ENCODE data around the gene METTL22.
A peak's percentile ranks its signal among the peaks of the same experiment; 100 is the strongest.

The METTL22 gene, protein sequence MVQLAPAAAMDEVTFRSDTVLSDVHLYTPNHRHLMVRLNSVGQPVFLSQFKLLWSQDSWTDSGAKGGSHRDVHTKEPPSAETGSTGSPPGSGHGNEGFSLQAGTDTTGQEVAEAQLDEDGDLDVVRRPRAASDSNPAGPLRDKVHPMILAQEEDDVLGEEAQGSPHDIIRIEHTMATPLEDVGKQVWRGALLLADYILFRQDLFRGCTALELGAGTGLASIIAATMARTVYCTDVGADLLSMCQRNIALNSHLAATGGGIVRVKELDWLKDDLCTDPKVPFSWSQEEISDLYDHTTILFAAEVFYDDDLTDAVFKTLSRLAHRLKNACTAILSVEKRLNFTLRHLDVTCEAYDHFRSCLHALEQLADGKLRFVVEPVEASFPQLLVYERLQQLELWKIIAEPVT

DNA sequence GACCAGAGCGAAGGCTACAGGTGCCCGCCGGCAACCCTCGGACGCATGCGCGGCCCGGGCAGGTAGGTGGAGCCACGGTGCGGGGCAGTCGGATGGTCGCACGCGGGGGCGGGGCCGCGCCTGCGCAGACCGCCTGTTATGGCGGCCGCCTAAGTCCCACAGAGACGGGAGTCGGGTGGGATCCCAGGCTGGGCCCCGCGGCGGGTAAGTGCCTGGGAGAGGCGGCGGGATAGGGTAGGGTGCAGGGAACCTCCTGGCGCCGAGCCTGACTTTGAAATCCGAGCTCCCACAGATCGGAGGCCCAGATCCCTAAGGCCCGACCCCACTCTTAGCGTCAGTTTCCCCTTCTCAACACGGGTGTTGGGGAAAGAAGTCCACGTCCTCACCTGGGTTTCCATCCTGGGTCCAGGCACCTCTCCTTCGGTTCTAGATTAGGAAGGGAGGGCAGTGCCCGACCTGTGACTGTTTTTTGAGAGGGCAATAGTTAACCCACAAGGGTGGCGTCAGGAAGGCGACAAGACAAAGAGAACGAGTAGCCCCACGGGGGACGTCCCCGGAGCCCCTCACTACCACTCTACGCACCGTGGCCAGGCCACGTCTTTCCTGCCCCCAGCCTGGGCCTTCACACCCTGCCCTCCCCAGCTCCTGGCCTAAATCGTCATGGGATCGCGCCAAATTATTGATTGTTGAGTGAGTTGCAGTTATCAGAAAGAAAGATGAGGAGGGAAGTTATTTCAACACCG is at the start of gene METTL22:
METTL22 (plus strand) TSS at position 127 of the 743 bp plus-strand sequence. CDS start 3,968 bp downstream, outside the sequence.
- DNase-seq (ENCODE audit: low read depth), result peak; percentile 67

DNA sequence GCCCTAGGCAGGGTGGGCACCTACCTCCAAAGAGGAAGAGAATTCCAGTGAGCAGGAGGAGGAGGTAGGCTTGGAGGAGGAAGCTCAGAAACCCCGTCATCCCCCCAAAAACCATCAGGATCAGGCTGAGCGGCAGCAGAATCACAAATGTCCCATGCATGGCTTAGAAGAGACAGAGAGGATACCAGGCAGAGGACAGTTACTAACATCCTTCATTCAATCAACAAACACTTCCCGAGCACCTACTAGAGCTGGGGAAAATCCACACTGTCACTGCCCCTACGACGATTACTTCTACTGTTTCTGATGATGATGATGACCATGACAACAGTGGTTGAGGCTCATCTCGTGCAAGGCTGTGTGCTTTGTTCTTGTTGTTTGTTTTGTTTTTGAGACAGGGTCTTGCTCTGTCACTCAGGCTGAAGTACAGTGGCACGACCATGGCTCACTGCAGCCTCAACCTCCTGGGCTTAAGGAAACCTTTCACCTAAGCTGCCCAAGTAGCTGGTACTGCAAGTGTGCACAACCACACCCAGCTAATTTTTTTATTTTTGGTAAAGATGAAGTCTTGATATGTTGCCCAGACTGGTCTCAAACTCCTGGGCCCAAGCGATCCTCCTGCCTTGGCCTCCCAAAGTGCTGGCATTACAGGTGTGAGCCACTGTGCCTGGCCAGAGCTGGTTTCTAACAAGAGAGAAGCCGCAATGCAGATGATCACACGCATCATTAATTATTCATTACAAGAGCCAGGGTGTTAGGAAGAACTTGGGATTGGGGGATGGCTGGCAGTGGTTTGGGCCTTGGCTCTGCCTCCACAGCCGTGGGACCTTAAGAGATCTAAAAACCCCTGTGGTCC is 49.2 kb upstream of the METTL22 start:
- DNase-seq (ENCODE audit: low read depth), result no peak

DNA sequence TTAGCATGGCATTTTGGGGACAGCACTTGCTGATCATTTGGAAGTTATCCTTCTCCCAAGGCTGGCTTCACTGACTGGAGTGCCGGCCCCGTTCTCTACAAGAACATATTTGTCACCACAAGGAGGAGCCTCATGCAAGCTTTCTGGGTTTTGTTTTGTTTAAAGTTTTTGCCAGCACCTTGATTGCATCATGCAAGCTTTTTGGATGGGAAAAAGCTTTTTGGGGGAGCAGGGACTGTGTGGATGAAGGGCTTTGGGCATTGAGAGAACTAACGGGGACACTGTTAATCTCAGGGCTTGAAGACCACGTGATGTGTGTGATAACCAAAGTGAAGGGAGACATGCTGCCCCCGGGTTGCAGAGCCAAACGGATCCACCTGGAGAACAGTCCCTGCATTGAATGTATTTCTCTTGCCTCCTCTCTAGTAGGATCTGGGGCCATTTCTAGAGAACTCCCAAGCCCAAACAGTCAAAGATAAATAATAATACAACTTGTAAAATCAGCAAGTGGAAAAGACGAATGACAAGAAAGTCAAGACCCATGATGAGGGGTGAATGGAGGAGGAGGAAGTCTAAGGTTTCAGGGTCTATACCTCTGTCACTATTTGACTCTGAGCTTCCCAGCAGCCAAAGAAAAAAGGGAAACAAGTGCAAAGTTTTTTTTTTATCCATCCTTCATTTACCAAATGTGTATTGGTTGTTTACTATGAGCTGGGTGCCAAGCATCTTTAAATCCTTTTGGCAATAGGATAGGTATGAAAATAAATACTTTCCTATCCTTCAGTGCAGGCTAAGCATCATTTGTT is 48.4 kb upstream of the METTL22 start:
- DNase-seq (ENCODE audit: low read depth), result peak; percentile 4

DNA sequence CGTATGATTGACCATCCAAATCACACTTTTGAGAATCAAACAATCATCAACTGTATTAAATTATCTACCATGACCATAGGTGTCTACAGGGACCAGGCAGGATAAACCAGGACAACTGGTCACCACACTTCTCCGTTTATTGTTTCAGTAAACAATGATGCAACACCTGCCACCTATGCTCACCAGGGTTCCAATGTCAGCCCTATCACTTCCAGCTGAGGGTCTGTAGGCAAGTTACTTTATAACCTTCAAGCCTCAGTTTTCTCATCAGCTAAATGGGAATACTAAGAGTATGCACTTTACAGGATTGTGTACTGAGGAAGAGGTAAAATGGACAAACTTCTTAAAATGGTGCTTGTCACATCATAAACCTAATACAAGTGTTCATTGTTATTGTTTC is 46.1 kb upstream of the METTL22 start:
- no peak for DNase-seq (ENCODE audit: low read depth)

DNA sequence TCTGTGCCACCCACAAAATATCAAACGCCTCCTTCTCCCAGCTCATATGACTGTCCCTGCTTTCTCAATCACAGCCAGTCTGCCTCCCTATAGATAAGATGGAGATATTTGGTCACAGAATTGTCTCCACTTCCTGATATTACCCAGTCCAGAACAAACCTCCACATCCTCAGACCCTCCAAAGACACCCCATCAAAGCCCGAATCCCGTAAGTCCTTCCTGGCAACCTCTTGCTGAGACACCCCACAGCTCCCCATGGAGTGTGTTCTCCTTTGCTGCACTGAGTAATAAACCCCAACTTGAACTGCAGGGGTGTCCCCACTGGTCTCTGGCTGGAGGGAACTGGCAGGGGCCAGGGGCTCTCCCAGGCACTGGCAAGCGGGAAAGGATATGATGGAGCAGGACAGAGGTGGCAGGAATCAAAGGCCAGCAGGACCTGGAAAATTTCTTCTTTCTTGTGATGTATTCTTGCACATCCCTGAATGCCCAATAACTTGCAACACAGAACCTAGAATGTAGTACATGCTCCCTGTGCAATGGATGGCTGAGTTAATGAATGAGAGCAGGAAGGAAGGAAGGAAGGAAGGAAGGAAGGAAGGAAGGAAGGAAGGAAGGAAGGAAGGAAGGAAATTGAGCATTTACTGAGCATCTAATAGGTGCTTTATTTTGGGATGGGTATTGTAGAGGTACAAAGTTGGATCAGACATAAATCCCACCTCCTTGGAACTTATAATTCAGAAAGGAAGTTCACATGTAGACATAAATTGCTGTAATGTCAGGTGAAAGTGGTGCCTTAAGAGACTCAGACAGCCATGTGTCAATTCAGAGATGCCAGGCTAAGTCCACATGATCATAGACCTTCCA is 45.1 kb upstream of the METTL22 start:
- DNase-seq (ENCODE audit: low read depth), result no peak

DNA sequence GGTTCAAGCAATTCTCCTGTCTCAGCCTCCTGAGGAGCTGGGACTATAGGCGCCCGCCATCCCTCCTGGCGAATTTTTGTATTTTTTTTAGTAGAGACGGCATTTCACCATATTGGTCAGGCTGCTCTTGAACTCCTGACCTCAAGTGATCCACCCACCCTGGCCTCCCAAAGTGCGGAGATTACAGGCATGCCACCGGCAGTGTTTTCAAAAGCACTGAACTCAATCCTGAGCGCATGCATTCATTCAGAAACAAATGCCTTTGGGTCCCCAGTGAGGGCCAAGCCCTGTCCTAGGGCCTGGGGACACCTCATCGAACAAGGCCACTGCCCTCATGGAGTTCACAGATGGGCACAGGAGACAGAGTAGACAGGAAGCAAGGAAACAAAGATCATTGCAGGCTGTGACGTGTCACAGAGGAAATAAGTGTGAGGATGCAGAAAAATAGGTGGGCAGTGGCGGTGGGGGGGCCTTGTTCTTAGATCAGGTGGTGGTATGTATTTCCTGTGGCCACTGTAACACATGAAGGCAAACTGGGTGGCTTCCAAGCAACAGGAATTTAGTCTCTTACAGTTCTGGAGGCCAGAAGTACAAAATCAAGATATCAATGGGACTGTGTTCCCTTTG is 43.7 kb upstream of the METTL22 start:
- DNase-seq (ENCODE audit: low read depth), result no peak

DNA sequence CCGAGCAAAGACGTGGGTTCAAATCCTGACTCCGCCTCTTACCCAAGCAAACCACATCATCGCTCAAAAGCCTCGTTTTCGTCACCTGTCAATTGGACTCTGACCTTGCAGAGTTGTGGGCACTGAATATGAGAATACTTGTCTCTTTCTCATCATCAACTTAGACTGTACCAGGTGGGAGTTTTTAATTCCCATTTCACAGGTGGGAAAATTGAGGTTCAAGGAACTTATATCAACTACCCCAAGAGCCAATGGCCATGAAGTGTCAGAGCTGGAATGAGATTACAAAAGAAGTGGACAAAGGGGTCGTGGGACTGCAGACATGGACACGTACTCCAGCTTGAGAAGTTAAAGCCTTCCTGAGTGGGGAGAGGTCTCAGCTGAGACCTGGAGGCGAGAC is 41.9 kb upstream of the METTL22 start:
- no peak for DNase-seq (ENCODE audit: low read depth)

DNA sequence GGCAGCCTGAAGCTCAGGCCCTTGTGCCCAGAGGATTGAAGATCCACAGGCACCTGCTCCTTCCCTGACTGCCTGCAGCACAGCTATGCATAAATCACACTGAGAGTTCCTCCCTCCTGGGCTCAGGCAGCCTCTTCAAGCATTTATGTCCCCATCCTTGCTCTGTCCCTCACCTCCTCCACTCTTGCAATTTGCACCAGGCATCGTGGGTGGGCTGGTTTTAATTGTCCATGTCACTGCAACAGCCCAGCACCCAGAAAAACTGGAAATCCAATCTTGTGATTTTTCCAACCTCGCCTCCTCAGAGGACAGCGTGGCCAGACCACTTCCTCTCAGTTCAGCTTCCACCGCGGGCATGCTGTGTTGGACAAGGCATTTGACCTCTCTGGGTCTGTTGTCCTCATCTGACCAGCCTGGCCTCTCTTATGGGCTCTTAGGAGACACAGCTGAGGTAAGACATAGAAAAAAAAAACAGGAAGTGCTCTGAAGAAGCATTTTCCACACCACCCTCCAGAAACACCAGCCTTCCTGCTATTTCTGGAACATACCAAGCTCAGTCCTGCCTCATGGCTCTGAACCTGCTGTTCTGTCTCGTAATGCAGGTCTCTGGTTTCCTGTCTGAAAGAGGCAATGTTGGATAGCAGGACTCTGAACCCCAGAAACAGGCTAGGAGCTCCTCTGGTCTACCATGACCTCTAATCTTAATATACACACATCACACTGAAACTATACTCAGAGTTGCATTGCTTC is 39.5 kb upstream of the METTL22 start:
- no peak for DNase-seq (ENCODE audit: low read depth)

DNA sequence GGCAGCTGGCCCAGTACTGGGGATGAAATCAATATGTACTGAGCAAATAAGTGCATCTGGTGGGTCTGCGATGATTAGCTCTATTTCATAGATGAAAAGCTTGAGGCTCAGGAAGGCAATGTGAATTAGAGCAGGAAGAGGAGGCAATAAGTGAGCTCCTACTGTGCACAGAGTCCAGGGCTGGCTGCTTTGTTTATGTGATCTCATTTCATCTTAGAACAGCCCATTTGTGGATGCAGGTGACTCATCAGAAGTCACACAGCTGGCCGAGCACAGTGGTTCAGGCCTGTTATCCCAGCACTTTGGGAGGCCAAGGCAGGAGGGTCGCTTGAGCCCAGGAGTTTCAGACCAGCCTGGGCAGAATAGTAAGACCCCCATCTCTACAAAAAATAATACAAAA is 38.3 kb upstream of the METTL22 start:
- DNase-seq (ENCODE audit: low read depth), result no peak

DNA sequence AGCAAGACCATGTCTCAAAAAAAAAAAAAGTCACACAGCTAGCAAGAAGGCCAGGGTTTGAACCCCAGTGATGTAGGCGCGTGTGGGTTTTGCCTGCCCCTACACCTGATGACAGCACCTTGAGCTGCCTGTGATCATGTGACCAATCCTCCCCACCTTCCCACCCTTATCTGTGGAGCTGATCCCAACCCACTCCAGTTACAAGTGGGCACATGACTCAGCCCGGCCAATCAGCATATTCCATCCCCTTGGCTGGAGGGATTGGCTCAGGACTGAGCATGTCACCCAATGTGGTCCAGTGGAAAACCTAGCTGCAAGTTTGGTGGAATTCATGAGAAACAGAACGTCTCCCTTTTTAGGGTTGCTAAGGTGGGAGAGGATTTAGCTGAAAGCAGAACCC is 37.8 kb upstream of the METTL22 start:
- no peak for DNase-seq (ENCODE audit: low read depth)

DNA sequence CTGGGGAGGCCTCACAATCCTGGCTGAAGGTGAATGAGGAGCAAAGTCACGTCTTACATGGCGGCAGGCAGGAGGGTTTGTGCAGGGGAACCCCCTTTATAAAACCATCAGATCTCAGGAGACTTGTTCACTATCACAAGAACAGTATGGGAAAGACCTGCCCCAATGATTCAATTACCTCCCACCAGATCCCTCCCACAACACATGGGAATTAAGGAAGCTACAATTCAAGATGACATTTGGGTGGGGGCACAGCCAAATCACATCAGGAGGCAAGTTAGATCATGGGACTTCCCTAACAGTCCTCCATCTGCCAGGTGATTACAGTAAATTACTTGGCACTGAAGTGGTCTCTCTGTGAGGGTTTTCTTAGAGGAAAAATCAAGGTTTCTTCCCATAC is 36.5 kb upstream of the METTL22 start:
- DNase-seq (ENCODE audit: low read depth), result no peak

DNA sequence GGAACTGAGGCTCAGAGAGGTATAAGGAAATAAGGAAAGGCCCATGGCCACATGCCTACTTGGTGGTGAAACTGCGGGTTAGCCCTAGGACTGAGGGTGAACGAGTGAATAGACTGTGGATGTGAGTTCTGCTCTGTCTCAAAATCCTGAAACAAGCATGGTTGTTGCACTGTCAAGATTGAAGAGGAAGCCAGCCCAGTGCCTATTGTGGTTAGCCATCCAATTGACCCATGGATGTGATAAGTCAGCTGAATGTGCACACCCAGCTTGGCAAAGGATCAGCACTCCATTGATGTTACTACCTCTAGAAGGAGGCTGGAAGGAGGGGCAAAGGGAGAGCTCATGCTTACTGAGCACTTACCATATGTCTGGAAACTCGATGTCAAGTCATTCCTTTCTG is 35.6 kb upstream of the METTL22 start:
- DNase-seq (ENCODE audit: low read depth), result no peak

DNA sequence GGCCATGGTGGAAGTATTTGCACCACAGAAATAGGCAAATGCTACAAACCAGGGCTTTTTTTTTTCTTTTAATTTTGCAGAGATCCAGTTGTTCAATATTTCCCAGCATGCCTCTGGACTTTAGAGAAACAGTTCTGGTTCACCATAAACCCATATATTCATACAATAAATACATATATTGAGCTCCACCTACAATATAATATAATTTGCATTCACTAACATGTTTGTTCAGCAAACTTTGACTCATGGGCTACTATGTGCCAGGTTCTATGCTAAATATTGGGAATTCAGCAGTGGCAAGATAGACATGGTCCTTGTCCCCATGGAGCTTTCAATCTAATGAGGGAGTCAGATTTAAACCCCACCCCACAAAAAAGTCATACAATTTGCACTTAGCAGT is 34.4 kb upstream of the METTL22 start:
- no peak for DNase-seq (ENCODE audit: low read depth)

DNA sequence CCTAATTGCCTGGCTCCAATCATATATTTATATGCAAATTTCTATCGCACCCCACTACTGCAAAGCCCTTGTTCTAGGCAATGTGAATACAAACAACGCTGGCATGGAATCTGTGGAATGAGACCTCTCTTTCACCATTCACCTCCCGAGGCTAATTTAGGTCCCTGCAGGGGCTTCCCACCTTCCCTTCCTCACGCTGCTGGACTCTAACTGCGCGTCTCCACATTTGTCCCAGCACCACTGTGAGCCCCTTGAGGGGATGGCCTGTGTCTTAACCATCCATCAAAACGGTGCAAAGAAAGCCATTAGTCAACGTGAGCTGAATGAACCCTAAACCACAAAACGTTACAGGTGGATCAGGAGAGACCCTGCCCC is 32.8 kb upstream of the METTL22 start:
- DNase-seq (ENCODE audit: low read depth), result no peak

DNA sequence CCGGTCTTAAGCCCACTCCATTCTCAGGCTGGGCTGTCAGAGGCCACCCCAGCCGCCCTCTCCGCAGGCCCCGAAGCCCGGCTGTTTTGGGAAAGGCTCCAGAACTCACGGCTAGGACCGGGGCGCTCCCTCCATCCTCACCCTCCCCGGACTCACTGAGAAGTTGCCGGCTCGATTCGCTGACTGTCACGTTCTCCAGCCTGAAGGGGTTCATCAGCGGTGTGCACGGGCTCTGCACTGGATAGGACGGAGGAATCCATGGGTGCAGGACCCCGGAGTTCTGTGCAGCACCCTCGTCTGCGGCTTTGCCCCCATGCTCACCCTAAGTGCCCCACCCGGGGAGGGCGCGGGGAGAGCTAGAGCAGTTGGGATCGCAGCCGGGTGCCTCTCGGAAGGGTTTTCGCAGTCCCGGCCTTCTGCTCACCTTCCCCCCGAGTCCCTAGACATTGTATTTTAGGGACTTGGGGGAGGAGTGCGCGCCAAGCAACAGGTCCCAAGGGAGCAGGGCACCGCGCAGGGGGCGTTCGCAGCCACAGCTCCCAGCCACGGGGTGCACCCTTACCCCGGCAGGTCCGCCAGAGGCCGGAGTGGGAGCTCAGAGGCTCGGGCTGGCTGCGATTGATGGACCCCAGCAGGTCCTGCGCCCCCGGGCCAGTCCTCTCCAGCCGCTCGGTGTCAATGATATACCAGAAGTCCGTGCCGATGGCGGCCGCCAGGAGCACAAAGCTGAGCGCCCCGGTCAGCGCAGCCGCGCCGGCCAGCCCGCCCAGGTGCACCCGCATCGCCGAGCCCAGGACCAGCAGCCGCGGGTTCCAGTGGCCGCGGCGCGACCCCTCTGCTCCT is 32.2 kb upstream of the METTL22 start:
- DNase-seq (ENCODE audit: low read depth), result no peak

DNA sequence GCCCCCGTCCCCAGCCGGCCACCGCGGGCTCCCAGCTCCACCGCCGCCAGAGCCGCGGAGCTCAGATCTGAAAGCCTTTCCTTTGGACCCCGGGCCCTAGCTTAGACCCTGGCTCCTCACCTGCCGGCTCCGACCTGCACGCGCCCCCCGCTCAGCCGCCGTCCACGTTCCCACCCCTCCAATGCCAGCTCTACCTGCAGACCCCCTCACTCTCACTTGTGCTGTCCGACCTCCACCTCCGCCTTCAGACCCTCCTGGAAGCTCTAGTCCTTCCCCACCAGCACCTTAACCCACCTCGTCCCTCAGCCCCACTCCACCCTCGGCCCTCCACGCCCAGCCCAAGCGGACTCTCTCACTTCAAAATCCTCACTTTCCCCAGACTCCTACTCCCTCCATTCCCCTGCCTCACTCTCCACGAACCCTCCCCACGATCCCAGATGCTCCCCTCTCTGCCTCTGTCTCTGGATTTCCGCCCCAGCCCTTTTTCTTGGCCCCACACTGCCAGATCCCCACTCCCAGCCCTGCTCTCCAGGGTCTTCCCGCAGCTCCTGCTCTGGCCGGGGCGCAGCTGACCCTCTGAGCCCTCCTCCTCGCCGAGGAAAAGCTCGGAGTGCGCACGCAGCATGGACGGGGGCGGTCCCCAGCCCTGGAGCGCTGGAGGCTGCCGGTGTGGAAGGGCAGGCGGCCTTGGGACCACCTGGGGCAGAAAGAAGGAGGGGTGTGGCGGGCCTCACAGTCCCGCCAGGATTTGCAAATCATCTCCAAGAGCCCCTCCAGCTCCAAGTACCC is 31.4 kb upstream of the METTL22 start, which contains the start of gene TMEM114:
TMEM114 (minus strand) TSS at position 612 of the 789 bp plus-strand sequence. CDS start 673 bp downstream, outside the sequence.
- no peak for DNase-seq (ENCODE audit: low read depth)

DNA sequence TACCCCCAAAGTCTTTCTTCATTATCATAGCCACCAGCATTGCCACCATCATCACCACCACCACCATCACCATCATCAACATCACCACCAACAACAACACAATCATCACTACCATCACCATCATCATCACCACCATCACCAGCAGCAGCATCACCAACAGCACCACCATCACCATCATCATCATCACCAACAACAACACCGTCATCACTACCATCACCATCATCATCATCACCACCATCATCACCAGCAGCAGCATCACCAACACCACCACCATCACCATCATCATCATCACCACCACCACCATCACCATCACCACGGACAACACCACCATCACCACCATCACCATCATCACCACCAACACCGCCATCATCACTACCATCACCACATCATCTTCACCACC is 30.7 kb upstream of the METTL22 start:
- no peak for DNase-seq (ENCODE audit: low read depth)

DNA sequence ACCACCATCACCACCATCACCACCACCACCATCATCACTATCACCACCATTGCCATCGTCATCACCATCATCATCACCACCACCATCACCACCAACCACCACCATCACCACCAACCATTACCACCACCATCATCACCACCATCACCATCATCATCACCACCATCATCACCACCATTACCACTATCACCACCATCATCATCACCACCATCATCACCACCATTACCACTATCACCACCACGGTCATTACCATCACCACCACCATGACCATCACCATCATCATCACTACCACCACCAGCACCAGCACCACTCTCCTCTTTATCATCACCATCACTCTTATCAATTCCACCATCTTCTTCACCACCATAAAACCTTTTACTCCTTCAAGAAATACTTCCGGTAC is 30.0 kb upstream of the METTL22 start:
- DNase-seq (ENCODE audit: low read depth), result no peak
